Non-pigmented ciliary epithelial cell (primary cell): ENCODE data around the gene CHMP2B.

Experiments used
- DNase-seq: peaks from one replicate; pipeline ENCODE4 v3.0.0-alpha.2; 2010; ENCODE audit warnings: low read depth

CHMP2B gene

GRCh38 chr3:87227104-87227834, at the start of gene CHMP2B:
CHMP2B (plus strand) TSS chr3:87227309; CDS start chr3:87227523, 214 bp downstream.
- peak; percentile 60 for DNase-seq

- DNase-seq, result no peak
Measured at GRCh38 chr3:87179642-87180041, 47.5 kb upstream of the CHMP2B start.

GRCh38 chr3:87181551-87181950, 45.6 kb upstream of the CHMP2B start:
- no peak for DNase-seq

GRCh38 chr3:87182023-87182422, 45.1 kb upstream of the CHMP2B start:
- DNase-seq, result no peak

- DNase-seq, result no peak
Measured at GRCh38 chr3:87186608-87187159, 40.4 kb upstream of the CHMP2B start.

GRCh38 chr3:87191175-87191574, 35.9 kb upstream of the CHMP2B start:
- no peak for DNase-seq

- no peak for DNase-seq
Measured at GRCh38 chr3:87191641-87192040, 35.5 kb upstream of the CHMP2B start.

- DNase-seq, result no peak
Measured at GRCh38 chr3:87196879-87197278, 30.2 kb upstream of the CHMP2B start.

- no peak for DNase-seq
Measured at GRCh38 chr3:87197531-87197930, 29.6 kb upstream of the CHMP2B start.

- no peak for DNase-seq
Measured at GRCh38 chr3:87198774-87199173, 28.3 kb upstream of the CHMP2B start.

GRCh38 chr3:87199628-87200027, 27.5 kb upstream of the CHMP2B start:
- DNase-seq, result no peak

GRCh38 chr3:87200060-87200647, 27.0 kb upstream of the CHMP2B start:
- no peak for DNase-seq

GRCh38 chr3:87201727-87202126, 25.4 kb upstream of the CHMP2B start:
- no peak for DNase-seq

- no peak for DNase-seq
Measured at GRCh38 chr3:87203809-87204208, 23.3 kb upstream of the CHMP2B start.

- DNase-seq, result peak; percentile 40
Measured at GRCh38 chr3:87206070-87206469, 21.0 kb upstream of the CHMP2B start.

GRCh38 chr3:87206635-87207034, 20.5 kb upstream of the CHMP2B start:
- DNase-seq, result no peak

- DNase-seq, result no peak
Measured at GRCh38 chr3:87207460-87207859, 19.6 kb upstream of the CHMP2B start.

GRCh38 chr3:87209111-87209510, 18.0 kb upstream of the CHMP2B start:
- DNase-seq, result no peak

- DNase-seq, result no peak
Measured at GRCh38 chr3:87218560-87218959, 8.5 kb upstream of the CHMP2B start.

- DNase-seq, result no peak
Measured at GRCh38 chr3:87219611-87220010, 7.5 kb upstream of the CHMP2B start.

GRCh38 chr3:87225659-87226058, 1.4 kb upstream of the CHMP2B start:
- DNase-seq, result no peak

GRCh38 chr3:87227835-87228144, 681 bp downstream of the CHMP2B start:
- DNase-seq, result no peak

- no peak for DNase-seq
Measured at GRCh38 chr3:87228316-87228715, 1.2 kb downstream of the CHMP2B start.

GRCh38 chr3:87229113-87229512, 2.0 kb downstream of the CHMP2B start:
- DNase-seq, result no peak
